Stromal cell of bone marrow (primary cell): Measurements from ENCODE around the gene CD27.
"Not testable (repeated sequence)": the region's sequence is repeated elsewhere in the genome, so short reads cannot be mapped to it uniquely, and the experiment has no call there.

ENCODE experiments used
- DNase-seq: peaks from one replicate; pipeline ENCODE4 v3.0.0-alpha.2; 2012; ENCODE audit warnings: low read depth

CD27 gene

DNA sequence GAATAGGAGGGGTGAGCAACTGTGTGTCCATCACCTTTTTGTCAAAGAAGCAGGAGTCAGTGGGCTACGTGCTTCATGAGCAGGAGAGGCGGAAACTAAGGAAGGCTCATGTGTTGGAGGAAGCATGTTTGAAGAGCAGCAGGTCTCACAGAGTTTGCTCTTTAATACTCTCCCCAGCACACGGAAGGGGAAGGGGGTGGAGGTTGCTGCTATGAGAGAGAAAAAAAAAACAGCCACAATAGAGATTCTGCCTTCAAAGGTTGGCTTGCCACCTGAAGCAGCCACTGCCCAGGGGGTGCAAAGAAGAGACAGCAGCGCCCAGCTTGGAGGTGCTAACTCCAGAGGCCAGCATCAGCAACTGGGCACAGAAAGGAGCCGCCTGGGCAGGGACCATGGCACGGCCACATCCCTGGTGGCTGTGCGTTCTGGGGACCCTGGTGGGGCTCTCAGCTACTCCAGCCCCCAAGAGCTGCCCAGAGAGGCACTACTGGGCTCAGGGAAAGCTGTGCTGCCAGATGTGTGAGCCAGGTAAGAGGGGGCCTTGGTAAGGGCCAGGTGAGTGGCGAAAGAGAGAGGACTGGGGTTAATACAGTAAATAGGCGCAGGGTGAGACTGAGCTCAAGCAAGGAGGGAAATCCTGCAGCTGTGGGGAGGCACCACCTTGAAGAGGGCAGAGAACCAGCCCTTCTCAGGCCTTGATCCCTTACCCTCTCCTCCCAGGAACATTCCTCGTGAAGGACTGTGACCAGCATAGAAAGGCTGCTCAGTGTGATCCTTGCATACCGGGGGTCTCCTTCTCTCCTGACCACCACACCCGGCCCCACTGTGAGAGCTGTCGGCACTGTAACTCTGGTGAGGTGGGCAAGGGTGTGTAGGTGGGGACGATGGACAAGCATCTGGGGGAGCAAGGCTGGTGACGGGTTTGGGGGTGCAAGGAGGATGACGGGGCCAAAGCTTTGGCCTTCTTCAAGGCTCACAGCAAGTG lies at the start of gene CD27:
Gene CD27, plus strand, starts transcription at position 252 of the 985 bp plus-strand sequence. Its CDS starts 141 bp downstream, at position 393.
- DNase-seq: no peak

DNA sequence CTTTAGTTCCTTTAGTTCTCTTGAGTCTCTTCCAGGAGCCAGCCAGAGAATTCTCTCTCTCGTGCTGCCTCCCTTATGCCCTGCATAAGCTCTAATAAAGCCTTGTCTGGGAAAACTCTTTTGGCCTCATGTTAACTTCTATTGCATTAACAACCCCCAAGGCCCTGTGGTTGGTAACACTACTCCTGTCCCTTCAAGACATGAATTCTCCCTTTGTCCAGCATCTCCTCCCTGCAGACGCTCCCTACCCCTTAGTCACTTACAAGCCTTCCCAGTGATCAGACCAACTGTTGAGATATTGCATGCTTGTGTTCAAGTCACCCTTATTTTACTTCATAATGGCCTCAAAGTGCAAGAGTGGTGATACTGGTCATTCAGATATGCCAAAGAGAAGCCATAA lies 48.7 kb upstream of the CD27 start:
- DNase-seq: no peak

DNA sequence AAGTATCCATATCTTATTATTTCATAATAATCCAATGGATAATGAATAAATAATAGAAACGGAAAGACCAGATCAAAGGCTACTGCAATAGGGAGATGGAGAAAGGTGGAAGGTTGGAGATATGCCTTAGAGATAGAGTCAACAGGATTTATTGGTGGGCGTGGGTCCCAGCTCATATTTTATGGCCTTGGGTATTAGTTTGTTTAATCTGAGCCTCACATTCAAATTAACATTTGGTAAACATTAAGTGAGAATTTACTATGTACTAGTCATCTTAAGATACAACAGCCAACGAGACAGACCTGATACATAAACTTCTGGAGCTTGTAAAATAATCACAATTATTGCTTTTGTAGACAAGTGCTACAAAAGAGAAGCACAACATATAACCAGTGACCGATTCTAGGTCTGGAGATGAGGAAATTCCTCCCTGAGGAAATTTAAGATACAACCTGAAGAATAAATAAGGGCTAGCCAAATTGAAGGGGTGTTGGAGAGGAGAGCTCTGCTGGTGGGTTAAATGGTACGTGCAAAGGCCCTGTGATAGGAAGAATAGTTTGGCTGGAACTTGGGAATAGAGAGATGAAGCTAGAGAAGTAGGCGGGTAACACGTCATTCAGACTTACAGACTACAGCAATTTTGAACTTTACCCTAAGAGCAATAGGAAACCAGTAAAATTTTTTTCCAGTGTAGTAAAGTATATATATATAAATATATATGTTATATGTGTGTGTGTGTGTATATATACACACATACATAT lies 44.7 kb upstream of the CD27 start:
- DNase-seq: no peak

DNA sequence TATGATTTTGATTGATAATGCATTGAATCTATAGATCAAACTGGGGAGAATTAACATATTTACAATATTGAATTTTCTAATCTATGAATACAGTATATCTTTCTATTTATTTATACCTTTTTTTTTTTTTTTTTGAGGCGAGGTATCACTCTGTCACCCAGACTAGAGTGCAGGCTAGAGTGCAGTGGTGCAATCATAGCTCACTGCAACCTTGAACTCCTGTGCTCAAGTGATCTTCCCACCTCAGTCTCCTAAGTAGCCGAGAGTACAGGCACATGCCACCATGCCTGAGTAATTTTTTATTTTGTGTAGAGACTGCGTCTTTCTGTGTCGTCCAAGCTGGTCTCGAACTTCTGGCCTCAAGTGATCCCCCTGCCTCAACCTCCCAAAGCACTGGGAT lies 40.4 kb upstream of the CD27 start:
- DNase-seq: no peak

DNA sequence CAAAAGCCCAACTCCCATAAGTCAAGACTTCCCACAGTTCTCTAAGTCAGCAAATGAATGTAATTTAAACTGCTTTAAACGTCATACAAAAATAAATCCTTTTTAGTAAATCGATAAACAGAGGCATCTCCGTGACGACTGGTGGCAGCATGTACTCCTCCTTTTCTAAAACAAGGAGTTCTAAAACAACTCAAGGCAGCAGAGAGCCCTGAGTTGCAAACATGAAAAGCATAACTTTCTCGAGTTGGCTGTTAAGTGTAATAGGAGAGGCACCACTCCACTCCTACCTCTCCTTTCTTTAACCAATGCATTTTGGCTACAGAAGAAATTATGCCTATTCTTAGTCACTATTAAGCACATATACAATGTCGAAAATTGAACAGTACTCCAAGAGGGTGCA lies 38.8 kb upstream of the CD27 start:
- DNase-seq: no peak

DNA sequence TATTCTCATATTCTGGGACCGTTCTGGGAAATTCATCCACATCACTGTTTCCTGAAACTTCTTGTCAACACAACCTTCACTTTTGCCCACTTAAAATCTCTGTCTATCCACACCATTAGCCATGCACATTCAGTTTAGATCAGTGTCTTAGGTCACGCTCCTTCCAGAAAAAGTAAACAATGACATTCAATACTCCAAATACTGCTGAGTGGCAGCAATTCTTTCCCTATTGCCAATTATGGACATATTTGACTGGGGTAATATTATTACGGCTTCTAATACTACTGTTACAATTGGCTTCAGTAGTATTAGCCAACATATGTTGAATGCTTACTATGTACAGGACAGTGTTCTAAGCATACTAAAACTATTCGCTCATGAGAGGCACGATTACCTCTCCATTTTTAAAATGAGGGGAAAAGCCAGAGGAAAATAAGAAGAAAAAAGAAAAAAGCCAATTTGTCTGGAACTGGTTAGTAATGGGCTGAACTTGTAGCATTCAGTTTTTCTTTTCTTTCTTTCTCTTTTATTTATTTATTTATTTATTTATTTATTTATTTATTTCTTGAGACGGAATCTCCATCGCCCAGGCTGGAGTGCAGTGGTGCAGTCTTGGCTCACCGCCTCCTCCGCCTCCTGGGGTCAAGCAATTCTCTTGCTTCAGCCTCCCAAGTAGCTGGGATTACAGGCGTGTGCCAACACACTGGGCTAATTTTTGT lies 37.4 kb upstream of the CD27 start:
- DNase-seq: no peak

DNA sequence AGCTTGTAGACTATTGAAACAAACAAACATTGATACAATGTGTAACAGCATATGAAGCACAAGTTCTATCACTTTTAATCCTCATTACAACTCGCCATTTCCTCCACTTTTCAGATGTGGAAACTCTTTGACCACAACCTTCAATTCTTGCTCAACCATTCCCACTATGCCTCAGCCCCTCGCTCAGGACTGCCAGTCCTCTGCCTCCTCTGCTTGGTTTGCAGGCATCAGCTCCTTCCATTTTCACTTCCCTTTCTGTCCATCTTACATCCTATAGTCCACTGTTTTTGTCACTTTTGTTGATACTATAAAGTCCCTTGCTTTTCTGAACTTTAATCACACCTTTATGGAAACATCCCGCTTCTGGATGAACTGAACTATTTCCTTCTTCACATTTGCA lies 28.2 kb upstream of the CD27 start:
- DNase-seq: no peak

DNA sequence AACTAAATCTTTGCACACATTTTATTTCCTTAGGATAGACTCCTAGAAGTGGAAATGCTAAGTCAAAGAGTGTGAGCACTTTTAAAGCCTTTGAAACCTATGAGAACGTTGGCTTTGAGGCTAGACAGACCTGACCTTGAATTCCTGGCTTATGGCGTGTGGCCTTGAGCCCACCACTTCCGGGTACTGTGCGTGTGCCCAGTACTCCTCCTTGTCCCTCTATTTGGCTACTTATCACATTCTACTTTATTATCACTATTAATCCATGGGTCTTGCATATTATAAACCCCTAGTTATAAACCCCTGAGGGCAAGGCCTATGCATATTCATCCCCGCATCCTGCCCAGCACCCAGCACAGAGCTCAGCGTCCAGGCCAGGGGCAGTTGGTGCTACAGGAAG lies 26.0 kb upstream of the CD27 start:
- no peak for DNase-seq

DNA sequence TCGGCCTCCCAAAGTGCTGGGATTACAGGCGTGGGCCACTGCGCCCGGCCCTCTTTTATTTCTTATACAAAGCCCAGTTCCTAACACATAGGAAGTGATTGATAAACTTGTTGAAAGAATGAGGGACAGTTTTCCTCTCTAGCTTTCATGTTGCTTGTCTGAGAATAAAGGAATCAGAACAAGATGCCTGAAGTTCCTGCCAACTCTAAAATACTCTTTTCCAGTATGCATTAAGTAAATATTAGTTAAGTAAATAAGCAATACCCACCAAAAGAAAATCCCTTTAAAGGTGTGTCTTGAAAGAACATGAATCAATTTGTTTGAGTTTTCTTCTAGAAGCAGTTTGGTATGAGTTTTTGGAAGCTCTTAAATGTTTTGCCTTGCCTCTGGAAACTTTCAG lies 24.4 kb upstream of the CD27 start:
- no peak for DNase-seq

DNA sequence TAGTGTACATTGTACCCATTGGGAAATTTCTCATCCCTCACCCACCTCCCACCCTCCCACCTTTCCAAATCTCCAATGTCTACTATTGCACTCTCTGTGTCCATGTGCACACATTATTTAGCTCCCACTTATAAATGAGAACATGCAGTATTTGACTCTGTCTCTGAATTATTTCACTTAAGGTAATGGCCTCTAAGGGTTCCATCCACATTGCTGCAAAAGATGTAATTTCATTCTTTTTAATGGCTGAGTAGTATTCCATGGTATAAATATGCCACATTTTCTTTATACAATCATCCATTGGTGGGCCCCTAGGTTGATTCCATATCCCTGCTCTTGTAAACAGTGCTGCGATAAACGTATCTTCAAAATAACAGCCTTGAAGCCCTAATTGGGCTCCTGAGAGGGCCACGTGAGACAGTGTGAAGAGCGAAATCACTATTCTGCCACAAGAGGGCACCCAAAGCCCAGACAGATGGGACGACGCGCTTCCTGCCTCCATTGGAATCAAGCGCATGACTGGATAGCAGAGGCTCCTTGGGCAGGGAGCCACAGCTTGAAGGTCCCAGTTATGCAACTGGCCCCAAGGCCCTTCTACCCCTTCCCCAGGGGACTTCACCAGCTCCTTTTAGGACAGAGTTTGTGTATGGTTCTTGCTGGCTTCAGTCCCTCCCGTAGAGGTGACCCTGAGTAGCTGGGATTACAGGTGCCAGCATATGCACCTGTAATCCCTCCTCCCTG lies 21.3 kb upstream of the CD27 start:
- DNase-seq: peak; percentile 89

DNA sequence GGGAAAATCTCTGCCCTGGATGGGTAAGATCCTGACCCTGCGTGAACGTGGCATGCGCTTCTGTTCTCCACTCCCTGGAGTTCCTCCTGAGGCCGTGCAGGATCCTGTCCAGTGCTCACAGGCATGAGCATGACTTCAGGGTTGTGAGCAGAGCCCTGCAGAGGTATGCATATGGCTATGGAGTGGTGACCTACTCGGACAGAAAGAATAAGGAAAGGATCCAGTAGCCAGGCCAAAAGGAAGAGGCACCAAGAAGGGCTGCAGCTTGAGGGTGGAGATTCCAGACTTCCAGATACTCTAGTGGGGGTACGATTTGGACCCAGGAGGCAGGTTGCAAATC lies 20.8 kb upstream of the CD27 start:
- no peak for DNase-seq

DNA sequence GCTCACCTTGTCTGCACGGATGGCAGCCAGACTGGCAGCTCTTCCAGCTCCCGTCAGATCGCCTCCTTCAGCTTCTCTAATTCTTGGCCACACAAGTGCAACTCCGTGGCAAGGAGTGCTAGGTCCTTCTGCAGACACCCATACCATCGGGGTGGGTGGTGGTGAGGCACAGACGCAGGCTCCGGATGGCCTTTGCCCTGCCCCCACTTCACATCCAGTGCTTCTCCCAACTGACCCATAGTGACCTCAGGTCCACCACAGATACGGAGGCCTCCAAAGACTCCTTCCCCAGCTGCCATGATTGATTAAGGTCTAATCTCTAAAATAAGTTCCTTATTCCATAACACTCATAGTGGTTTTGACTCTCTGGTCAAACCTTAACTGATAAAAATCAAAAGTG lies 19.9 kb upstream of the CD27 start:
- DNase-seq: no peak

DNA sequence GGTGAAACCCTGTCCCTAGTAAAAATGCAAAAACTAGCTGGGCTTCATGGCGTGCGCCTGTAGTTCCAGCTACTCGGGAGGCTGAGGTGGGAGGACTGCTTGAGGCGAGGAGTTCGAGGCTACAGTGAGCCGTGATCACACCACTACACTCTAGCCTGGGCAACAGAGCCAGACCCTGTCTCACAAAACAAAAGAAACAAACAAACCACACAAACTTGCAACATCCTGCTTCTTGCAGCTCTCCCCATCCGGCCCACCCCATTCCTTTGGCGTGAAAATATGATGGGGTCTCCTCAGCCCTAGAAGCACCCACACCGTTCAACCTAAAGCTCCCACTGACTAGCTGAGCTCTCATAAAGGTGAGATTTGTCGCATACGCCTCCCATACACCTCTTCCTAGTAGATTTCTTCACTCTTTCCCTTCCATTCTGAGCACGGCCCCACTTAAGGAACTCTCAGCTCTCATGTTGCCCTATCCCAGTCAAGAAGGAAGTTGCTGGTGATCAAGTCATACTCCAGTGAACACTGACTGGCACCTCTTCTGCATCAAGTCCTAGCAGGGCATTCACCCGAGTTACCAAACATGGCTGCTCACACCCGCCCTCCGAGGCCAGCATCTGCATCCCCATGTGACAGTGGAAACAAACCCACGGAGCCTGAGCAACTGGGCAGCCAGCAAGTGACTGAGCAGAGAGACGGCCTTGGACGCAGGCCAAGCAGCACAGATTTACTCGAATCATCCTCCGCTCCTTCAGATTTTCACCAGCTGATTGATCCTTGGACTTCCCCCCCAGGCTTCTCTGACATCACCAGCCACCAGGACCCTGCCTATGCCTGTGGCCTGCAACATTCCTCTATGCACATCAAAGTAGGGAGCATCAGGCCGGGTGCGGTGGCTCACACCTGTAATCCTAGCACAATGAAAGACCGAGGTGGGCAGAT lies 18.9 kb upstream of the CD27 start:
- DNase-seq: no peak

DNA sequence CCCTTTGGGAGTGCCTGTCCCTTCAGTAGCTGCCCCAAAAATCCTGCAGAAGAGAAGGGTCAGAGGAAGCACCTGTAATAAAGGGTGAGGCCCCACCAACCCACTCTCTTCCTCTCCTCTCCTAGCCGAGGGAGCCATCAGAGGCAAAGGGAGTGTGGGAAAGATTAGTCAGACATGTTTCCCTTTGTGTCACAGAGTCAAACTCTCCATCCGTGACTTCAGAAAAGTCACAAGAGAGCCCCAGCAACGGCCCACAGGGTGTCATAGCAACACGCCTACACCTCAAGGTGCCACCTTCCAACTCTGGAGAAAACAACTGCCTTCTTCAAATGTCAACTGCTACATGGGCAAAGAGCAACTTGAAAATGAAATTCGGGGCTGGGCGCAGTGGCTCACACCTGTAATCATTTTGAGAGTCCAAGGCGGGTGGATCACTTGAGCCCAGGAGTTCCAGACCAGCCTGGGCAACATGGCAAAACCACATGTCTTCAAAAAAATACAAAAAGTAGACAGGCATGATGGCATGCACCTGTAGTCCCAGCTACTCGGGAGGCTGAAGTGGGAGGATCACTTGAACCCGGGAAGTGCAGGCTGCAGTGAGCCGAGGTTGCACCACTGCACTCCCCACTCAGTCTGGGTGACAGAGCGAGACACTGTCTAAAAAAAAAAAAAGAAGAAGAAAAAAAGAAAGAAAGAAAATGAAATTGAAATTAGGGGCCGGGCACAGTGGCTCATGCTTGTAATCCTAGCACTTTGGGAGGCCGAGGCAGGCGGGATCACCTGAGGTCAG lies 17.7 kb upstream of the CD27 start:
- no peak for DNase-seq

DNA sequence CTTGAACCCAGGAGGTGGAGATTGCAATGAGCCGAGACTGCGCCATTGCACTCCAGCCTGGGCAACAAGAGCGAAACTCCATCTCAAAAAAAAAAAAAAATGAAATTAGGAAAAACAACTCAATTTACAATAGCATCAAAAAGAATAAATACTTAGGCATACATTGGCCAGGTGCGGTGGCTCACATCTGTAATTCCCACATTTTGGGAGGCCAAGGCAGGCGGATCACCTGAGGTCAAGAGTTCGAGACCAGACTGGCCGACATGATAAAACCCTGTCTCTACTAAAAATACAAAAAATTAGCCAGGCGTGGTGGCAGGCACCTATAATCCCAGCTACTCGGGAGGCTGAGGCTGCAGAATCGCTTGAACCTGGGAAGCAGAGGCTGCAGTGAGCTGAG lies 17.0 kb upstream of the CD27 start:
- DNase-seq: not testable (repeated sequence)

DNA sequence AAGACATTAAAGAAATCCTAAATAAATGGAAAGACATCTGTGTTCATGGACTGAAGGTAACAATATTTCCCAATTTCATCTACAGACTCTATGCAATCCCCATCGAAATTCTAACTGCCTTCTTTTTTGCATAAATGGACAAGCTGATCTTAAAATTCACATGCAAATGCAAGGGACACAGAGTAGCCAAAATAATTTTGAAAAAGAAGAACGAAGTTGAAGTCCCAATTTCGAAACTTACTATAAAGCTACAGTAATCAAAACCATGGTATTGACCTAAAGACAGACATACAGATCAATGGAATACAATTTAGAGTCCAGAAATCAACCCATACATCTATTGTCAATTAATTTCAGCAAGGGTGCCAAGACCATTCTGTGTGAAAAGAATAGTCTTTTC lies 16.4 kb upstream of the CD27 start:
- no peak for DNase-seq

DNA sequence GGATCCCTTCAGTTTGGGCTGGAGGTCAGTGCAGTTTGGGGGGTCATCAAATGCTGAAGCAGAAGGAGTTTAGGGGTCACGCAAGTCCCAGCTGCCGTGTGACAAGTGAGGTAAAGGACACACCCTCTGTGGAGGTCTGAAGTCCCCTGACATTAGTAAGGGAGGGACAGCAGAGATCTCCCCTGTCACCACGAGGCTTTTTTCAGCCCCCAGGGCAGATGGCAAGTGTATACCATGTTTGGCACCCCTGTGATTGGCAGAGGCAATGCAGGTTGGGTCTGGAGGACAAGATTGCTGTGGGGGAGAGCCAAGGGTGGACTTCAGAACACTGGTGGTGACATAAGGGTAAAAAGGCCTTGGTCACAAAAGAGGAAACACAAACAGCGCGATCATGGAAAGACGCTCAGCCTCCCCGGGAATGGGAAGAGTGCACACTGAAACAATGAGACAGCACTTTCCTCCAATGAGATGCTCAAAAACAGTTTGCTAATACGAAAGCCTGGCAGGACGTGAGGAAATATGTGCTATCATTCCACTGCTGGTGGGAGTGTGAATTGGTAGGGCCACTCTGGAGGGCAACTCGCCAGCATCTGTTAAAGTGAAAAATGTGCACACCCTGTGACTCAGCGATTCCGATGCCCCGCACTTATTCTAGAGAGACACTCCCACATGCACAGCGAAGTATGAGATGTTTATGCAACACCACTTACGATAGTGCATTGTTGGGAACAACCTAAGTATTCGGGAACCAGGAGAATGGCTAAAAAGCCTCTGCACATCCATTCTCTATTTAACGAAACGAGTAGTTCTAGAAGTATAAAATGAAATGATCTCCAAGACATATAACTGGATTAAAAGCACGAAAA lies 14.4 kb upstream of the CD27 start:
- peak; percentile 94 for DNase-seq

DNA sequence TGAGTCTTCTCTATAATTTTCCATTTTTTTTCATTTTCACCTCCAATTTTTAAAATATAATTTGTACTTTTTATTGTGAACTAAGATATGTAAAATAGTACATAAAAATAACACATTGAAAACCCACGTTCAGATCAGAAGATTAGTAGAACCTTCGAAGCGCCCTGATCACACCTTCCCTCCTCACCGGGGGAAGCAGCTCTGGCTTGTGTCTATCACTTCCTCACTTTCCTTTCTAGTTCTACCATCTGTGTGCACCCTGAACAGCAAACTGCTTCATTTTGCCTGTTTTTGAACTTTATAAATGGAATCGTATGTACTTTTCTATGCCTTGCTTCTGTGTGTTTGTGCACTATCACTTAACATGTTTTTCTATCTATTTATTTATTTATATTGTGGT lies 11.8 kb upstream of the CD27 start:
- DNase-seq: no peak
